Measurements from ENCODE around the gene APOBEC3A. TPM values are rescaled to one million over a fixed set of nuclear protein-coding genes. Genes with fewer than 3 reads are reported as not detected.
"Not testable (repeated sequence)": the region's sequence is repeated elsewhere in the genome, so short reads cannot be mapped to it uniquely, and the experiment has no call there.

Gene APOBEC3A
- total RNA-seq, 1 donor from 2014 or later, result not detected

- not testable (repeated sequence) for DNase-seq (ENCODE audit: low read depth)
Measured at GRCh38 chr22:38958651-38958943, 1.2 kb downstream of the APOBEC3A start.

- no peak for DNase-seq (ENCODE audit: low read depth)
Measured at GRCh38 chr22:38959590-38959989, 2.2 kb downstream of the APOBEC3A start.

GRCh38 chr22:38960673-38961072 is 3.3 kb downstream of the APOBEC3A start:
- DNase-seq (ENCODE audit: low read depth), result not testable (repeated sequence)

GRCh38 chr22:38963291-38963738 is 5.9 kb downstream of the APOBEC3A start:
- not testable (repeated sequence) for DNase-seq (ENCODE audit: low read depth)

- no peak for DNase-seq (ENCODE audit: low read depth)
Measured at GRCh38 chr22:38963872-38964271, 6.5 kb downstream of the APOBEC3A start.

- no peak for DNase-seq (ENCODE audit: low read depth)
Measured at GRCh38 chr22:38964306-38964705, 6.9 kb downstream of the APOBEC3A start.

- no peak for DNase-seq (ENCODE audit: low read depth)
Measured at GRCh38 chr22:38964989-38965388, 7.6 kb downstream of the APOBEC3A start.

- no peak for DNase-seq (ENCODE audit: low read depth)
Measured at GRCh38 chr22:38965614-38966379, 8.4 kb downstream of the APOBEC3A start.

- DNase-seq (ENCODE audit: low read depth), result no peak
Measured at GRCh38 chr22:38966380-38966702, 8.9 kb downstream of the APOBEC3A start.

GRCh38 chr22:38966942-38967341 is 9.5 kb downstream of the APOBEC3A start:
- DNase-seq (ENCODE audit: low read depth), result no peak

- no peak for DNase-seq (ENCODE audit: low read depth)
Measured at GRCh38 chr22:38967451-38968450, 10.3 kb downstream of the APOBEC3A start.

- DNase-seq (ENCODE audit: low read depth), result no peak
Measured at GRCh38 chr22:38968801-38969200, 11.4 kb downstream of the APOBEC3A start.

GRCh38 chr22:38970551-38970950 is 13.1 kb downstream of the APOBEC3A start:
- no peak for DNase-seq (ENCODE audit: low read depth)

GRCh38 chr22:38971202-38971601 is 13.8 kb downstream of the APOBEC3A start:
- no peak for DNase-seq (ENCODE audit: low read depth)

GRCh38 chr22:38971791-38972190 is 14.4 kb downstream of the APOBEC3A start:
- DNase-seq (ENCODE audit: low read depth), result no peak

GRCh38 chr22:38972558-38972957 is 15.1 kb downstream of the APOBEC3A start:
- DNase-seq (ENCODE audit: low read depth), result no peak

GRCh38 chr22:38973289-38974169 is 16.1 kb downstream of the APOBEC3A start:
- DNase-seq (ENCODE audit: low read depth), result no peak

- no peak for DNase-seq (ENCODE audit: low read depth)
Measured at GRCh38 chr22:38974170-38974825, 16.9 kb downstream of the APOBEC3A start.

- no peak for DNase-seq (ENCODE audit: low read depth)
Measured at GRCh38 chr22:38974826-38975175, 17.4 kb downstream of the APOBEC3A start.

GRCh38 chr22:38977289-38977688 is 19.9 kb downstream of the APOBEC3A start:
- not testable (repeated sequence) for DNase-seq (ENCODE audit: low read depth)

- not testable (repeated sequence) for DNase-seq (ENCODE audit: low read depth)
Measured at GRCh38 chr22:38980587-38980986, 23.2 kb downstream of the APOBEC3A start.

Measured in renal cortical epithelial cell (primary cell).